NCI-H446 (cell line): ENCODE data around the gene PTPN12.

Source experiments
- DNase-seq, 2 experiments: peaks; one replicate each; lab custom pipeline; 2025; lab: John Stamatoyannopoulos, UW

PTPN12 gene

DNA sequence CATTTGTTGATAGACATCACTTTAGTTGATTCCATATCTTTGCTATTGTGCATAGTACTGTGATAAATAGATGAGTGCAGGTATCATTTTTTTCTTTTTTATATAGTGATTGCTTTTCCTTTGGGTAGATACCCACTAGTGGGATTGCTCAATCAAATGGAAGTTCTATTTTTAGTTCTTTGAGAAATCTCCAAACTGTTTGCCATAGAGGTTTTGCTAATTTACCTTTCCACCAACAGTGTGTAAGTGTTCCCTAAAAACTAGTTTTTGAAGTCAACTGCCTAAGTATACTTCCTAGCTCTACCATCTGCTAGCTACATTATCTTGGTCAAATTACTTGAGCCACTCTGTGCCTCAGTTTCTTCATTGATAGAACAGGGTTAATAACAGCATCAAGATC lies 127.6 kb downstream of the PTPN12 start:
- DNase-seq: no peak

DNA sequence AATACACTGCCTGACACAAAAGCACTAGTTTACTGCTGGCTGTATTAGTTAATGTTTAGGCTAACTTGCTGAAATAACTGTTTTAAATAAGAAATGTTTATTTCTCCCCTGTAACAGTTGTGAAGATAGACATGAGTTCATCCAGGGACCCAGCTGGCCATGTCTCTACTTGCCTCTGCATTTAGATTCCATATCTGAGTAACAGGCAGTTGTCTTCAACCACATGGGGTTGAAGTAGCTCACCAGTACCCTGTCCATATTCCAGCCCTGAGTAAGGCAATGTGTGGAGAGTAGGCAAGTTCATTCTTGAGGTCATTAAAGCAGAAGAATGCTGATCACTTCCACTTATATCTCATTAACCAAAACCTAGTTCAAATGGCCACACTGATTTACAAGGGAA lies 128.1 kb downstream of the PTPN12 start:
- DNase-seq: no peak

DNA sequence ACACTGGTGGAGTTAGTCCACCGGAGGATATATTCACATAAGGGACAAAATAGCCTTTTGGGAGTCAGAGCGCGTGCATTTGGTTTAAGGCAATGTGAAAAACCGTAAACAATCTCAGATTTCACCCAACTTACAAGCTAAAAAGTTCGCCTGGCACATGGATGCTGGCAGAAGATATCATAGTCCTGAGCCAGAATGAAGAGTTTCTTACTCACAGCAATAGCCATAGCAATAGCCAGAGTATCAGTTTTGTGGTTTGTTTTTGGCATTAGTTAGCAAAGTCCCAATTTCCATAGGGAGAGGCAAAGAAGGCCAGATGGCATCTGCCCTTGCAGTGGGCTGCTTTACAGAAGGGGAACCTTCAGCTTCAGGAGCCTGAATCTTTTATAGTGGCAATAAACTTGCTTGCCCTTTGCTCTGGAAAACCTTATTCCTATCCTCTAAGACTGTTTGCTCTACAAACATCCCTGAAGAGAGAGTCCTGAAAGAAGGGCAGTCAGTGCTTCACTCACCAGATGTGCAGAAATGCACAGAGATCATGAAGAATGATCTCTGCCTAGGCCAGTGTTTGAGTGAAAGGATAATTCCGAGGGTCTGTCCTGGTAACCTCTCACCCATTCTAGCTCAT lies 130.5 kb downstream of the PTPN12 start:
- DNase-seq: peak in 1 of 2 experiments; percentile 29

DNA sequence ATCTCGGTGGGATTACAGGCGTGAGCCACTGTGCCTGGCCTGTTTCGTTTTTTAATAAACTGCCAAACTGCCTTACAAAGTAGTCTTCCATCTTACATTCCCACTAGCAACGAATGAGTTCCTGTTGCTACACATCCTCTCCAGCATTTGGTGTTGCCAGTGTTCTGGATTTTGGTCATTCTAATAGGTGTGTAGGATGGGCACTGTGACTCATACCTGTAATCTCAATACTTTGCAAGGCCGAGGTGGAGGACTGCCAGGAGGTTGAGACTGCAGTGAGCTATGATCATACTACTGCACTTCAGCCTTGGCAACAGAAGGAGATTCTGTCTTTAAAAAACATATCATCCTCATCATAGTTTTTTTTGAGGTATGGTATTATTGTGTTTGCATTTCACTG lies 137.8 kb downstream of the PTPN12 start:
- DNase-seq: no peak

DNA sequence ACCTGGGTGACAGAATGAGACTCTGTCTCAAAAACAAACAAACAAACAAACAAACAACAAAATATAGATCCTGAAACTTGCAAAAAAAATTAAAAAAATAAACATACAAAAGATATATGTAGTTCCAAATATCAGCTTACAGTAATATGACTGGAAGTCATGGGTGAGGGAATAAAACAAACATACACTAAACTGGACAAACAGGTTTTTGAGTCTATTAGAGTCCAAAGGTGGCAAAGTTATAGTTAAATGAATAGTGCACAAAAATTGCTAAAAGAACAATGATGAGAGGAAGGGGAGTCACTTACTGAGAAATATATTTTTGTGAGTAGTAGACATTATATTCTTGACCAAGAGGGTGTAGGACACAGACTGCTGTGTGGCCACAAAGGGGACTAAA lies 142.5 kb downstream of the PTPN12 start:
- DNase-seq: no peak

DNA sequence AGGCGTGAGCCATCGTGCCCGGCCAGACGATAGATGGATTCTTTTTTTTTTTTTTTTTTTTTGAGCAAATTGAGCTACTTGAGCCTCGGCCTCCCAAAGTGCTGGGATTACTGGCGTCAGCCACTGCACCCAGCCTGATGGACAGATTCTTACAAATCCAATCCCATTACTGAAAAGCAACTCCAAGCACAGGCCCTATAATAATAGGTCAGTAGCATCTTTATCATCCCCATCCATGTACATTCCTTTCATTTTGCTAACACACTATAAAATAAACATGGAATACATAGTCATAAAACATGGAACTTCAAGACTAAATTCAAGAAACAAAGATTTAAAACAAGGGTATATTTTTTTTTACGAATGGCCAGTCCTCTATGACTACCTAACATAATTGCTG lies 143.2 kb downstream of the PTPN12 start:
- DNase-seq: no peak

DNA sequence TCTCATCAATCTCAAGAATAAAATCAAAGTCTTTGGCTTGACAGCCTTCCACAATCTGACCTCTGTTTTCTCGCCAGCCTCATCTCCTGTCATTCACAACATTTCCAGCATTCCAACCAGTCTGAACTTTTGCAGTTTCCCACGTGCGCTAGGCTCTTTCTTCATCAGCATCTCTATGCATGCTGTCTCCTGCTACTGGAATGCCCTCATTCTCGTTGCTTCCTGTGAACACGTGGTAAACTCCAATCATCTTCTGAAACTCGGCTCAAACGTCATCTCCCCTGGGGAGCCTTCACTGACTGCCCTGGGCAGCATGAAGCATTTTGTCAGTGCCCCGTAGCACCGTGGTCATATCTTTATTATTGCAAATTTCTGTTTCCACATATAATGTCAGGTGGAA lies 146.9 kb downstream of the PTPN12 start:
- no peak for DNase-seq

DNA sequence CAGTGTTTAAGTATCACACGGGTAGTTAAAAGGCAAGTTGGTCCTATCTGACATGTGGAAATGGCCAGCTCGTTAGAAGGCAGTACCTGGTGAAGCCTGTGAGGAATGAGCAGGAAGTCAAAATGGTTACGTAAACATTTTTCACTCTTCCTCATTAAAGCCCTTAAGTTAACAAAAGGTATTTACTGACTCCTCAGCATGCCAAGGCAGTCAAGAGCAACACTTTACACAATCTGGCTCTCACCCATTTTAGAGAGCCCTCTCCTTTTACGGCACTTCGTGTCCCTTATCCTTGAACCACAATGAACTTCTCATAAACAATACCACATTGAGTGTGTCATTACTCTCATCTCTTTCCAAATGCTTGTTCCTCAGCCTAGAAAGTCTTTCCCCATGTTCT lies 148.1 kb downstream of the PTPN12 start:
- no peak for DNase-seq

DNA sequence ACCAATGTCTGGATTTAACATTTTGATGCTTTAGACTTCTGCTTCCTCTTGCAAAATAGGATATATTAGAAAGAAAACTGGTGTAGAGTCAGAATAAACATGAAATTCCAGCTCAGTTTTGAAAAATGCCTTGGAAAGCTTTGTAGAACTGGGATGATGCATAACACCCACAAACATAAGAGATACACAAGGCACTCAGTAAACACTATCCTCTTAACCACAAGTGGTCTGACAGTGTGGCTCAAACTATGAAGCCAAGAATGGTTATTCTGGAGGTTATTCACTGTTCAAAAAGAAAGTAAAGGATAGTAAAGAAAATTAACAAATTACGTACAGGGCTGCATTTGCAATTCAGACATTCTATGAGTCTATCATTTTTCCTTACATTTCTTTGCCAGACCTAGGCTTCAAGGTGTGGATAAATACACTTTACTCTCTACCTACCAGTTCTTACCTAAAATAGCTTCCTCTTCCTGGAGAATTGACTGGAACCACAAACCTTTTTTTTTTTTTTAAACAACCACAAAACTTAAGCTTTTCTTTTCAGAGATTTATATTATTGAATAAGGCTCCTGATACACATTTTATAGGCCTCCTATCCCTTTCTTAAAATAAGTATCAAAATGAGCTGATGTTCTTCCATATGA lies 150.1 kb downstream of the PTPN12 start:
- DNase-seq: no peak

DNA sequence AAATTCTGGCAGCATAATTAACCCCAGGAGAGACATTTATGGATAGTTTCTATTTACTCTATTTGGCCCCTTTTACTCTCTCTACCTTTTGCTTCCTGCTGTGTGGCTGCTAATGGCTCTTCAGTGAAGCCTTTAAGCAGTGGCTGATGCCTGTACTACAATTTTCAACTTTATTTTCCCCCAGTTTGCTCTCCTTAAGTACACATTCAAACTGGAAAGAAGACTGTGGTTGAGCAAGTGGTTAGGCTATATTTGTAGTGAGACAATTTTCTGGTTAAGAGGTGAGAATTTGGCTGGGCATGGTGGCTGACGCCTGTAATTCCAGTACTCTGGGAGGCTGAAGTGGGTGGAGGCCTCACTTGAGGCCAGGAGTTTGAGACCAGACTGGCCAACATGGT lies 150.7 kb downstream of the PTPN12 start:
- no peak for DNase-seq
